ENCODE measurements around the gene FOXM1.

Gene FOXM1

GRCh38 chr12:2862876-2863275, 14.1 kb downstream of the FOXM1 start:
- TF ChIP-seq, protein P1, sequence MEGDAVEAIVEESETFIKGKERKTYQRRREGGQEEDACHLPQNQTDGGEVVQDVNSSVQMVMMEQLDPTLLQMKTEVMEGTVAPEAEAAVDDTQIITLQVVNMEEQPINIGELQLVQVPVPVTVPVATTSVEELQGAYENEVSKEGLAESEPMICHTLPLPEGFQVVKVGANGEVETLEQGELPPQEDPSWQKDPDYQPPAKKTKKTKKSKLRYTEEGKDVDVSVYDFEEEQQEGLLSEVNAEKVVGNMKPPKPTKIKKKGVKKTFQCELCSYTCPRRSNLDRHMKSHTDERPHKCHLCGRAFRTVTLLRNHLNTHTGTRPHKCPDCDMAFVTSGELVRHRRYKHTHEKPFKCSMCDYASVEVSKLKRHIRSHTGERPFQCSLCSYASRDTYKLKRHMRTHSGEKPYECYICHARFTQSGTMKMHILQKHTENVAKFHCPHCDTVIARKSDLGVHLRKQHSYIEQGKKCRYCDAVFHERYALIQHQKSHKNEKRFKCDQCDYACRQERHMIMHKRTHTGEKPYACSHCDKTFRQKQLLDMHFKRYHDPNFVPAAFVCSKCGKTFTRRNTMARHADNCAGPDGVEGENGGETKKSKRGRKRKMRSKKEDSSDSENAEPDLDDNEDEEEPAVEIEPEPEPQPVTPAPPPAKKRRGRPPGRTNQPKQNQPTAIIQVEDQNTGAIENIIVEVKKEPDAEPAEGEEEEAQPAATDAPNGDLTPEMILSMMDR (IDR thresholded peaks at IDR 0.05; ENCODE audit: borderline replicate concordance, extremely low read depth, low read length, poor library complexity, severe bottlenecking): no peak
- no peak for TF ChIP-seq EZH2 (IDR thresholded peaks at IDR 0.05; ENCODE audit: borderline replicate concordance, low read depth, low read length, severe bottlenecking)
- no peak overlapping the region for H2AFZ ChIP-seq (ENCODE audit: low read depth, low read length)
- peaks cover 22% of the 10 kb centered on the region for H4K20me1 ChIP-seq (ENCODE audit: insufficient read depth, low read length)
- H3K79me2 ChIP-seq (ENCODE audit: insufficient read depth, low read length): no peaks in the 10 kb centered on the region; the same call in 1 of the 2 replicates
- peaks cover 87% of the 10 kb centered on the region for H3K36me3 ChIP-seq (ENCODE audit: insufficient read depth, low read length)
- no peaks in the 10 kb centered on the region for H3K9me3 ChIP-seq (ENCODE audit: insufficient read depth, low read length, severe bottlenecking)
- H3K4me1 ChIP-seq (ENCODE audit: insufficient read depth, low read length): no peaks in the 10 kb centered on the region
- H3K27ac ChIP-seq (ENCODE audit: low read length): no peak overlapping the region
- DNase-seq (no peak), ATAC-seq (ENCODE audit: insufficient read depth, low read depth) (0 out of 3 replicates have a peak, but pooled peaks have one; percentile 9)
- H3K27me3 ChIP-seq (ENCODE audit: insufficient read depth, low read length, poor library complexity): no peaks in the 10 kb centered on the region
- no peak overlapping the region for H3K4me3 ChIP-seq (ENCODE audit: low read depth in 1 of 2, low read length in 2 of 2)
- H3K9ac ChIP-seq (ENCODE audit: low read depth, low read length): no peak overlapping the region
- no peak overlapping the region for H3K4me2 ChIP-seq (ENCODE audit: insufficient read depth, low read length)

DNA sequence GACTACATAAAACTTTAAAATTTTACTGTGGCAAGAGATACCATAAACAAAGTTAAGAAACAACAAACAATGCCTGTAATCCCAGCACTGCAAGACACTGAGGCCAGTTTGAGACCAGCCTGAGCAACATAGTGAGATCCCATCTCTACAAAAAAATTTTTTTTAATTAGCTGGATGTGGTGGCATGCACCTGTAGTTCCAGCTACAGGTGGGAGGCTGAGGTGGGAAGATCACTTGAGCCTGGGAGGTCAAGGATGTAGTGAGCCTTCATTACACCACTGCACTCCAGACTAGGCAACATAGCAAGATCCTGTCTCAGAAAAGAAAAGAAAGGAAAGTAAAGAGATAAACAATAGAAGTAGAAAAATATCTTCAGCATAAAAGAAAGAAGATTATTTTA, 16.8 kb downstream of the FOXM1 start:
- Histone ChIP-seq H3K79me2 (ENCODE audit: insufficient read depth, low read length) (no peaks in the 10 kb centered on the region), H3K27ac (ENCODE audit: low read length) (no peak overlapping the region), H3K4me1 (ENCODE audit: insufficient read depth, low read length) (no peaks in the 10 kb centered on the region), H3K9me3 (ENCODE audit: insufficient read depth, low read length, severe bottlenecking) (no peaks in the 10 kb centered on the region), H3K9ac (ENCODE audit: low read depth, low read length) (no peak overlapping the region), H3K4me3 (ENCODE audit: low read depth in 1 of 2, low read length in 2 of 2) (no peak overlapping the region), H3K36me3 (ENCODE audit: insufficient read depth, low read length) (peaks cover 68% of the 10 kb centered on the region), H4K20me1 (ENCODE audit: insufficient read depth, low read length) (peaks cover 21% of the 10 kb centered on the region), H3K27me3 (ENCODE audit: insufficient read depth, low read length, poor library complexity) (no peaks in the 10 kb centered on the region), H2AFZ (ENCODE audit: low read depth, low read length) (no peak overlapping the region), H3K4me2 (ENCODE audit: insufficient read depth, low read length) (no peak overlapping the region)
- ATAC-seq (ENCODE audit: insufficient read depth, low read depth) (no peak), DNase-seq (no peak)
- TF ChIP-seq, protein P1 (IDR thresholded peaks at IDR 0.05; ENCODE audit: borderline replicate concordance, extremely low read depth, low read length, poor library complexity, severe bottlenecking): no peak
- TF ChIP-seq EZH2 (IDR thresholded peaks at IDR 0.05; ENCODE audit: borderline replicate concordance, low read depth, low read length, severe bottlenecking): no peak

DNA sequence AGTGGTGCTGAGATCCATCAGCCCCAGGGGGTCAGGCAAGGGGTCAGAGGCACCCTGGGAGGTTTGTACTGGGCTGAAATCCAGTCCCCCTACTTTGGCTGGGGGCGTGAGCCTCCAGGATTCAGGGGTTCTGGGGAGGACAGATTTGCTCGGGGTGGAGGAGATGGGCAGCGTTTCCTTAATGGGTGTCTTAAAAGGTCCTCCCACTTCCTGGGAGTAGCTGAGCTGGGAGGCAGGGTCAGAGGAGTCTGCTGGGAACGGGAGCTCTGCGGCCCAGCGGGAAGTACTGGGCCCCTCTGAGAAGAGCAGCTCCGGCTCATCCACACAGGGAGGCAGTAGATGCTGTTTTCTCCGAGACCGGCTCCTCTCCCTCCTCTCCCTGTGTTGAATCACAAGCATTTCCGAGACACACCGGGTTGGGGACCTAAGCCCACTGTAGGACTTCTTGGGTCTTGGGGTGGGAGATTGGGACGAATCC, 18.0 kb downstream of the FOXM1 start:
- H3K9ac ChIP-seq (ENCODE audit: low read depth, low read length): no peak overlapping the region
- peaks cover 12% of the 10 kb centered on the region; the same call in 1 of the 2 replicates for H4K20me1 ChIP-seq (ENCODE audit: insufficient read depth, low read length)
- no peaks in the 10 kb centered on the region for H3K27me3 ChIP-seq (ENCODE audit: insufficient read depth, low read length, poor library complexity)
- DNase-seq: no peak
- H3K4me2 ChIP-seq (ENCODE audit: insufficient read depth, low read length): no peak overlapping the region
- TF ChIP-seq, protein P1 (IDR thresholded peaks at IDR 0.05; ENCODE audit: borderline replicate concordance, extremely low read depth, low read length, poor library complexity, severe bottlenecking): no peak
- TF ChIP-seq EZH2 (IDR thresholded peaks at IDR 0.05; ENCODE audit: borderline replicate concordance, low read depth, low read length, severe bottlenecking): no peak
- H3K9me3 ChIP-seq (ENCODE audit: insufficient read depth, low read length, severe bottlenecking): no peaks in the 10 kb centered on the region
- H3K79me2 ChIP-seq (ENCODE audit: insufficient read depth, low read length): no peaks in the 10 kb centered on the region
- no peak overlapping the region for H3K4me3 ChIP-seq (ENCODE audit: low read depth in 1 of 2, low read length in 2 of 2)
- no peak for ATAC-seq (ENCODE audit: insufficient read depth, low read depth)
- peaks cover 57% of the 10 kb centered on the region for H3K36me3 ChIP-seq (ENCODE audit: insufficient read depth, low read length)
- no peaks in the 10 kb centered on the region for H3K4me1 ChIP-seq (ENCODE audit: insufficient read depth, low read length)
- H3K27ac ChIP-seq (ENCODE audit: low read length): no peak overlapping the region
- no peak overlapping the region for H2AFZ ChIP-seq (ENCODE audit: low read depth, low read length)
